ENCODE data around the gene SLC16A4.

The SLC16A4 gene

GRCh38 chr1:110360431-110360830, 30.4 kb downstream of the SLC16A4 start:
- no peak for DNase-seq (ENCODE audit: low read depth, low spot score)

GRCh38 chr1:110356379-110356778, 34.4 kb downstream of the SLC16A4 start:
- DNase-seq (ENCODE audit: low read depth, low spot score), result no peak

GRCh38 chr1:110355321-110355720, 35.5 kb downstream of the SLC16A4 start:
- DNase-seq (ENCODE audit: low read depth, low spot score), result no peak

GRCh38 chr1:110350360-110350759, 40.5 kb downstream of the SLC16A4 start:
- no peak for DNase-seq (ENCODE audit: low read depth, low spot score)

GRCh38 chr1:110348771-110349170, 42.1 kb downstream of the SLC16A4 start:
- no peak for DNase-seq (ENCODE audit: low read depth, low spot score)

- DNase-seq (ENCODE audit: low read depth, low spot score), result no peak
Observed at GRCh38 chr1:110348050-110348449, 42.8 kb downstream of the SLC16A4 start.

- DNase-seq (ENCODE audit: low read depth, low spot score), result no peak
Observed at GRCh38 chr1:110347182-110347893, 43.5 kb downstream of the SLC16A4 start.

GRCh38 chr1:110346690-110347089, 44.1 kb downstream of the SLC16A4 start:
- no peak for DNase-seq (ENCODE audit: low read depth, low spot score)

GRCh38 chr1:110345480-110345879, 45.3 kb downstream of the SLC16A4 start:
- DNase-seq (ENCODE audit: low read depth, low spot score), result no peak

GRCh38 chr1:110344152-110344551, 46.7 kb downstream of the SLC16A4 start:
- DNase-seq (ENCODE audit: low read depth, low spot score), result no peak

GRCh38 chr1:110343249-110343648, 47.6 kb downstream of the SLC16A4 start:
- no peak for DNase-seq (ENCODE audit: low read depth, low spot score)

GRCh38 chr1:110341872-110342331, 48.9 kb downstream of the SLC16A4 start:
- no peak for DNase-seq (ENCODE audit: low read depth, low spot score)

- DNase-seq (ENCODE audit: low read depth, low spot score), result no peak
Observed at GRCh38 chr1:110341146-110341871, 49.5 kb downstream of the SLC16A4 start.

- DNase-seq (ENCODE audit: low read depth, low spot score), result no peak
Observed at GRCh38 chr1:110340207-110340468, 50.7 kb downstream of the SLC16A4 start.

GRCh38 chr1:110339407-110340206, 51.2 kb downstream of the SLC16A4 start:
- peak; percentile 23 for DNase-seq (ENCODE audit: low read depth, low spot score)

- DNase-seq (ENCODE audit: low read depth, low spot score), result peak; percentile 98
Observed at GRCh38 chr1:110338886-110339406, 51.9 kb downstream of the SLC16A4 start, which contains the start of gene RBM15. Gene RBM15 (plus strand): TSS chr1:110339377. CDS start chr1:110339406, 29 bp downstream.

GRCh38 chr1:110338309-110338885, 52.4 kb downstream of the SLC16A4 start:
- peak; percentile 89 for DNase-seq (ENCODE audit: low read depth, low spot score)

- DNase-seq (ENCODE audit: low read depth, low spot score), result no peak
Observed at GRCh38 chr1:110337704-110338308, 53.0 kb downstream of the SLC16A4 start.

- no peak for DNase-seq (ENCODE audit: low read depth, low spot score)
Observed at GRCh38 chr1:110336300-110337039, 54.4 kb downstream of the SLC16A4 start.

- no peak for DNase-seq (ENCODE audit: low read depth, low spot score)
Observed at GRCh38 chr1:110335265-110335664, 55.6 kb downstream of the SLC16A4 start.

- no peak for DNase-seq (ENCODE audit: low read depth, low spot score)
Observed at GRCh38 chr1:110328700-110329099, 62.1 kb downstream of the SLC16A4 start.
